ENCODE data around the gene SCAMP1.

SCAMP1 gene

DNA sequence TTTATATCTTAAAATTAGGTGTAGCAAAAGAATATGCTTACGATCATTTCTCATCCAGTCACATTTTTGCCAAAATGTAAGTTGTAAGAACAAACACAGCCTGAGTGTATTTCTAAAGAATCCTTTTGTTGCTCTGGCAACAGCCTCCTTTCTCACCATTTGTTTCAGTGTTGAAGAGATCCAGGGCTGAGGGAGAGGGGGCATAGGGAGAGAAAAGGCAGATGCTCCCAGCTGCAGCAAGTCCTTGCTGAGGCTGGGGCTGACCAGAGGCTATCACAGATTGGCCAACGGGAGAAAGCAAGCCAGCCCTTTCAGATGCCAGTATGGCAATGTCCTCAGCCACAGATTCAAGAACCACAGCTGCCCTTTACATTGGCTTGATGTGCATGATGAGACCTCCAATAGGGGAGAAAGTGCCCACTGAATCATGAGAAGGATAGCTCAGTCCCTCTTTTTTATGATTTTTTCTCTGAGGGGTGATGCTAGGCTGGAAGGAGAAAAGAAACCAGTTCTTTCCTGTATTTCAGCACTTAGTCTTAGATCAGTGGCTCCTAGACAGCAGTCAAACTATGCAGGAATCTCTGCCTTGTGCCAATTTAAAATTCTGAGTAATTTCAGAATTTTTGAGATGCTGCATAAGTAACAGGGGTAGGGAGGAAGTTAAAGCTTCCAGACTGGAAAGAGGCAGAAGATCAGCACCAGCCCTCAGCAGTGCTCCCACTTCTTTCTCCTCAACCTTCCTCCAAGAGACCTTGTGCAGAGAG, 146.0 kb downstream of the SCAMP1 start:
- TF ChIP-seq, protein P1, sequence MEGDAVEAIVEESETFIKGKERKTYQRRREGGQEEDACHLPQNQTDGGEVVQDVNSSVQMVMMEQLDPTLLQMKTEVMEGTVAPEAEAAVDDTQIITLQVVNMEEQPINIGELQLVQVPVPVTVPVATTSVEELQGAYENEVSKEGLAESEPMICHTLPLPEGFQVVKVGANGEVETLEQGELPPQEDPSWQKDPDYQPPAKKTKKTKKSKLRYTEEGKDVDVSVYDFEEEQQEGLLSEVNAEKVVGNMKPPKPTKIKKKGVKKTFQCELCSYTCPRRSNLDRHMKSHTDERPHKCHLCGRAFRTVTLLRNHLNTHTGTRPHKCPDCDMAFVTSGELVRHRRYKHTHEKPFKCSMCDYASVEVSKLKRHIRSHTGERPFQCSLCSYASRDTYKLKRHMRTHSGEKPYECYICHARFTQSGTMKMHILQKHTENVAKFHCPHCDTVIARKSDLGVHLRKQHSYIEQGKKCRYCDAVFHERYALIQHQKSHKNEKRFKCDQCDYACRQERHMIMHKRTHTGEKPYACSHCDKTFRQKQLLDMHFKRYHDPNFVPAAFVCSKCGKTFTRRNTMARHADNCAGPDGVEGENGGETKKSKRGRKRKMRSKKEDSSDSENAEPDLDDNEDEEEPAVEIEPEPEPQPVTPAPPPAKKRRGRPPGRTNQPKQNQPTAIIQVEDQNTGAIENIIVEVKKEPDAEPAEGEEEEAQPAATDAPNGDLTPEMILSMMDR (IDR thresholded peaks at IDR 0.05) = no peak

DNA sequence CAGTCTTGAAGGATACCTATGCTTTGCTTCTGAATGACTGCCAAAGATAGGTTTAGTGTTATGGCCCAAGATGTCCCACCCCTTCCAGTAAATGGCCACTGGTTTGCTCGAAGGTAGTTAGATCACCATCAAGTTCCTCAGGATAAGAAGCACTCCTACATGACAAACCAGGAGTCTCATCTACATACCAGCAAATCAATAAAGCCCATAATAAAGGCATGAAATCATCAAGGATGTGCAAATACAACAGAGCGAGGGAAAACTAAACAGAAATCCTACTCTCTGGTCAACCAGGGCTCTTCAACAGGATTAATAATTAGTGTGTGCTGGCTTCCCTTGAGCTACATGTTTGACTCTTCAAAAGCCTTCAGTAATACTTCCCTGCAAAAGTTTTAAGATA, 147.1 kb downstream of the SCAMP1 start:
- TF ChIP-seq, protein P1 (IDR thresholded peaks at IDR 0.05) = no peak

DNA sequence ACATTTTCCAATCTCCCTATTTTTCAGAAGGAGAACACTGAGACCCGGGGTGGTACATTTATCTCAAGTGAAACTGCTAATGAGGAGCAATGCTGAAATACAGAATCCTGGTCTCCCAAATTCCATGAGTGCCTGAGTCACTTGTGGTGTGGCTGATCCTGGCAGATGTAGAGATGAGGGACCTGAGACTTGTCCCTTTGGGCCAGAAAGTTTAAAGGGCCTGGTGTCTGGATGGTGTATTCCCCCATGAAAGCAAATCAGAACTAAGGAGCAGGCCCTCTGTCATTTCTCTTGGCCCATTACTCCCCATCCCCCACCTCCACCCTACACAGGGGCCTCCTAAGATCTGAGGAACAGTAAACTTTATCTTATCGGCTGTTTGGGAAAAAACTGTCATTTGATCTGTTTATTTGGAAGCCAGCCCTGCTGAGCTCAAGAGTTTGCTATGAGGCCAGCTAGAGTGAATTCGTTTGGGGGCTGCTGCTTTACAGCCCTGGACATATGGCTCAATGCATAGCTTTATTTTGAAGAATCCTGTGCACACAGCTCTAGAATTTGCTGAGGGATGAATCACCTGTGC, 147.9 kb downstream of the SCAMP1 start:
- TF ChIP-seq, protein P1 (IDR thresholded peaks at IDR 0.05) = no peak

DNA sequence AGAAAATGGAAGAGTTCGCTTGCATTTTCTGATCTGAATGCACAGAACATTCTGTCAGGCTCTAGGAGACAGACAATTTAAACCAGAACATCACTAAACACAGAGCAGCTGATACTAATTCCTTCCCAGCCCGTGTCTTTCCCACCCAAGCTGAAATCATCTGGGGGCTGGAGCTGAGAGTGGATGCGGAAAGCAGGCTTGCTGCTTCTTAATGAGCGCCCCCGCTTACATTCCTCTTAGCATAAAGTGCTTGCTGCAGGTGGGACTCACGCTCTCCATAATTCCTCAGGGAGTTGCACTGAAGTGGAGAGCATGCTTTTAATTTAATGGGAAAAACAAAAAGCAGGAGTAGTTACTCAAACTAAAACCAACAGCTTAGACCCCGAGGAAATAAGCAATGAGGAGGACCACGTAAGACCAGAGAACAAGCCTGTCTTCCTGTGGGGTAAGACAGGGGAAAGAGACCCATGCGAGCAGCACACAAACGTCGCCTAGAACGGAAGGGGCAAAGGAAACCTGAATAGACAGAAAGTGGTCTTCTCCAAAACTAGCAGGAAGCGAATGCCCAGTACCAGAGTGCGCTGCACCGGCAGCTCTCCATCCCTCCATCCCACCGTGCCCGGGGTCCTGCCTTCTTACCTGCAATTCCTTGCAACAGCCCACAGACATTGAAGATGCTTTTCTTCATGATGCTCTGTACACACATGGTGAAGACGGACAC, 148.9 kb downstream of the SCAMP1 start:
- TF ChIP-seq, protein P1 (IDR thresholded peaks at IDR 0.05) = no peak

DNA sequence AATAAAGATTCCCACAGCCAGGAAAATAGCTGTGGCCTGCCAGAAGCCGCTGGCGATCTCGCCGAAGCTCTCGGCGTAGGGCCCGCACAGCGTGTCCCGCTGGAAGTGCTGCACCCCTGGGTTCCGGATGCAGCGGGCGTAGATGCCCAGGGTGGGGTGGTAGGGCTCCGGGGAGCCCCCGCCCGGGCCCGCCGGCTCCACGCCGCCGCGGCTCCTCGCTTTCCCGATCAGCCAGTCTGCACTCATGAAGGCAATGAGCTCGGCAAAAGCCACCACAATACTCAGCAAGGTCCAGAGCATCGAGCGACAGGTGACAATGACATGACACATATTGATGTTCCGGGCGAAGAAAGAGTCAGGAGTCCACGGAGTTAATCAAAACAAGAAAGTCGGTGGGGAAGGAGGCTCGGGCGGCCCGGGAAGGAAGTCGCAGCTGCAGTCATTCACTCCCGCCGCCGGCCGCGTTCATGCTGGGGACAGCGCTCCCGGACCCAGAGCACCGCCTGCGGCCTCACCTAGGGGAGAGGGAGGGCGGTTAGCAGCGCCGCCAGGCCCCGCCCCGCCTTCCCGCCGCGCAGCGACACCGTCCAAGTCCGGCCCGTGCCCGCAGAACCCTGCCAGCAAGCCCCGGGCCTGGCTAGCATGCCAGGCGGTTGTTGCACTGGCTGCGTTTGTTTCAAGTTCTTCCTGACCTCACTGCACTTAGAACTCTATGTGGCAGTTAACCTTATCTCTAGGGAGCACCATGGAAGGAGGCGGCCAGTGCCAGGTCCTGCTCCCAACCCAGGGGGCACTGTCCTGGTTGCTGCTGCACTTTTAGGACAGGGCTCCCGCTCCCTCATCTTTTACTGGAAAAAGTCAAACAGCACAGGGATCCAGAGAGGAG, 149.7 kb downstream of the SCAMP1 start:
- TF ChIP-seq, protein P1 (IDR thresholded peaks at IDR 0.05) = peak; percentile 25; the same call in 1 of the 2 replicates

DNA sequence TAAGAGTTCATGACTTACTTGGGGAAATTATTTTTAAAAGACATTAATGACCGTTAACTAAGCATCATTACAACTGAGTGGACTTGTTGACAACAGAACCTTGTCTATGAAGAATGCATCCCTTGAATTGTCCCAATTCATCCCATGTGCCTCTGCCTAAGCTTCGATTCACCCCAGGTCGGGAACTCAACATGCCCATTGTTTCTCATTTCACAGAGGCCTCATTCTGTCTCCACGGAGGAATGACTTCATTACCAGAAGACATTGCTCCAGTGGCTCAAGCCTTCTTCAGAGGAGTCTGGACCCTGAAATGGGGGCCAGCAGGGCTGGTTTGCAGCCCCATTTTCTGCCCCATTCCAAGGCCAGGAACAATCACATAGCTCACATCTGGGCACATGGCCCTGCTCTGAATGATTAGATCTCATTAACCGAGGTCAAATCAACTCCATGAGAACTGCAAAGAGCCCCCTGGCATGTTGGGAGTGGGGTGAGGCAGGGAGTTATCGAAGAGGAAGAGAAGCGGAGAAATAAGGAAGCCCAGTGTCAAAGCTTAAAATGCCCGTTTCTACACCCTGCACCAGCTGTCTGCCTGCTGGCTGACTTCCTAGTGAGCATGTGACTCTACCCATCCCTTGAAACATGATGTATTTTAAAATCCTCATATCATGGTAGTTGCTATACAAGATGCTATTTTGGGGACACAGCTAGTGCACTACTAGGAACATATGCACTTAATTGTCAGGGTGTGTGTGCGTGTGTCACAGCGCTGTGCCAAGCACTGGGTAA, 150.9 kb downstream of the SCAMP1 start:
- TF ChIP-seq, protein P1 (IDR thresholded peaks at IDR 0.05) = no peak
